CD4-positive, alpha-beta T cell treated with Interferon gamma for 1 hour (primary cell): ENCODE results near the gene KCNQ1OT1.

Source experiments
- DNase-seq: peaks from one replicate; pipeline ENCODE4 v3.0.0-alpha.2; 2020

The KCNQ1OT1 gene

DNA sequence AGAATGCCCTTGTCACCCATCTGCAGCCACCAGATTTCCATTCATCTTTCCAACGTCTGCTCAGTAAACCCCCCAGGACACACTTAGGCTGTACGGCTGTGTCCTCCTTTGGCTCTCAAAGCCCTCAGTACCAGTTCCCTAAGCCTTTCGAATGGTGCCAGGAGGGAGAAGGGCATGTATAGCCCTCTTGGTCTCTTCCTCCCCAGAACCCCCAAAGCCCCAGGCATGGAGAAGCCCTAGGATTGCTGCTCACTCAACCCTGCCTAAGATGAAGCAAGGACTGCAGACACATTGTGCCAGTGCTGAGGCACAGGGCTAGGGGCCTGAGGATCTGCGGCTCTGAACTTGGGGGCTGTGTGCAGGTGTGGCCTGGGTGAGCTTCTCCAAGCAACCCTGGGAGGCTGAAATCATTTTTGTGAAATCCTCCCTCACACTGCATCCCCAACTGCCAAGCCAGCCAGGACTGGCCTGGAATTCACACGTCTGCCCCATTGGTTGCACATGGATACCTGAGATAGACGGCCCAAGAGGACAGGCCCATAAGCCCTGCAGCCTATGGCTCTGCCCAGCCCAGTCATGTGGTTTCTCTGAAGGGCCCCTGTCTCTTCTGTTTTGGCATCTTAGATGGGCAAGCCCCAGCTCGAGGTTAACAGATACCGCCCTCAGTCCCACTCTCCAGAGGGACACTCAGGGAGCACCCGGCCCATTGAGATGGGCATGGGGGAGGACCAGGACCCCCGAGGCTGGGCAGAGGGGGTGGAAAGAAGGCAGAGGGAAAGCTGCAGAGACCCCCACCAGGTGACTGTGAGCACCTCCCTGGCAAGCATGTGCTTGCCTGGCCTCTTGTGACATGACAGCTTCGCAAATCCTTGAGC, 34.0 kb downstream of the KCNQ1OT1 start:
- no peak for DNase-seq

DNA sequence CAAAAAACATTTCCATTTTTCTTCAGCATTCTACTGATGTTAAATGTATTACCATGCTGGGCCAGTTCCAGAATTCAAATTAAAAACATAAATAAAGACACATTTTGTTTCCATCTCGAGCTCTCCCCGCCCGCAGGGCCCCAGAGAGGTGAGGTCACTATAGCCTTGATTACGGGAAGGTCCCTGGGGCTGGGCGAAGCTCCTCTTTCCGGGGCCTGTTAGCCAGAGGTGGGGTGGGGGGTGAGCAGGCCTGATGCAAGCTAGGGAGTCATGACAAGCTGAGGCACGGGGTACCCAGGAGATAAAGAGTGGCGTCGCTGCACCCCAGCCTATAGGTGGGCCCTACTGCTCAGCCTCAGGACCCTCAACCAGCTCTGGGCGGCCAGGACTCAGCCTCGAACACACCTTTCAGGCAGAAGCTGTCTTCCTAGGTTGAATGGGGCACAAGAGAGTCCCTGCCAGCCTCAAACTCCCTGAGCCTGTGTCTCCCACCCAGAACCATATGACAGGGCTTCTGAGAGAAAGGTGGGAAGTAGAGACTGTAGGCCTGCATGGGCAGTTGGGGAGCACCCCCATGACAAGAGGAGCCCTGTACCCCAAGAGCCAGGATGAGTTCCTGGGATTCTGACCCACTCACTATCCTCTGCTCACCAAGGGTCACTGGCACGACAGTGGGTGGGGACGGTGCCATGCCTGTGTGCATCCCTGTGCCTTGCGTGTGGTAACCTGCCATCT, 34.8 kb downstream of the KCNQ1OT1 start:
- no peak for DNase-seq

DNA sequence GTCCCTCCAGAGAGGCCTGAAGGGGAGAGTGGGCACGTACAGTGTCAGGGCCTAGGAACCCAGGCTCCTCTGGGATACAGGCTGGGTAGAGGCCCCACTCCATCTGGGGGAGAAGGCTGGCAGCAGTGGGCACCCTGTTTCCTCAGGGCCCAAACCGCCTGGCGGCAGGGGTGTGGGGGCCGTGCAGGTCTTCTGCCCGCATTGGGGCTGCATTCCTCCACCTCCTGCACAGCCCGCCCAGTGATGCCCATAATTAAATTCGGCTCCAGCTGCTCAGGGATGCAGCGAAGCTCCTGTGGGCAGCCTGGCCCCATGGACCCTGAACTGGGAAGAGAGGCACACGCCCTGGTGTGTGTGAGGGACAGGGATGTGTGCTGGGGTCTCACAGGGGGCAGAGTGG, 35.4 kb downstream of the KCNQ1OT1 start:
- no peak for DNase-seq

DNA sequence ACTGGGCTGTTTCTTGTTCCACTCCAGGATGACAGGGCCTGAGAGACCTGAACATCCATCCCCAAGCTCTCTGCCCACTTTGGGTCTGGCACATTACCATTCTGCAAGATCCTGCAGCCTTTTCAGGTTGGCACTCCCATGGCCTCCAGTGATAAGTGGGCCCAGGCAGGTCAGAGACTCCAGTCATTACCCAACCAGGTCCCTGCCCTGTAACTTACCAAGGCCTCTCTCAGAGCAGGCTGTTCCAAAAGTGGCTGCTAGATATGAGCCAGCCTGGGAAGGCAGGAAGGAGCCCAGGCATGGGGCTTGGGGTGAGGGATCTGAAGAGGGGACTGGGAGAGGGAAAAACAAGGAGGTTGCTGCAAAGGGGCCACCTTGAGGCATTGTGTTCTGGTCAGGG, 35.9 kb downstream of the KCNQ1OT1 start:
- DNase-seq = no peak

DNA sequence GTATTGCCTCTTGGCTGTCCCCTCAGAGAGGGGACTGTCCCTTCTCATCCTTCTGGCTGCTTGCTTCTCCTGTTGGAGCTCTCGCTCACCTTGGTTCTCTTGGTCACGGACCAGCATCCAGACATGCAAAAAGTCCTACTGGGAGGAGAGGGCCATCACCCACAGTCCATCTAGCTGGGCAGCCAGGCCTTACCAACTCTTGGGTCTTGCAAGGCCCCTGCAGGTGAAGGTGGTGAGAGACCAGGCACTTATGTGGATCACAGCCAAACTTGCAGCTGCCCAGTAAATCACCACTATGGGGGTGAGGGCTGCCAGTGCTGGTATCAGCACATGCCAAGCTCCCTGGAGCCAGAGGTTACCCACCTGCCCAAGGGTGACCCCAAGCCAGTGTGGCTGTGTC, 36.3 kb downstream of the KCNQ1OT1 start:
- DNase-seq = no peak

DNA sequence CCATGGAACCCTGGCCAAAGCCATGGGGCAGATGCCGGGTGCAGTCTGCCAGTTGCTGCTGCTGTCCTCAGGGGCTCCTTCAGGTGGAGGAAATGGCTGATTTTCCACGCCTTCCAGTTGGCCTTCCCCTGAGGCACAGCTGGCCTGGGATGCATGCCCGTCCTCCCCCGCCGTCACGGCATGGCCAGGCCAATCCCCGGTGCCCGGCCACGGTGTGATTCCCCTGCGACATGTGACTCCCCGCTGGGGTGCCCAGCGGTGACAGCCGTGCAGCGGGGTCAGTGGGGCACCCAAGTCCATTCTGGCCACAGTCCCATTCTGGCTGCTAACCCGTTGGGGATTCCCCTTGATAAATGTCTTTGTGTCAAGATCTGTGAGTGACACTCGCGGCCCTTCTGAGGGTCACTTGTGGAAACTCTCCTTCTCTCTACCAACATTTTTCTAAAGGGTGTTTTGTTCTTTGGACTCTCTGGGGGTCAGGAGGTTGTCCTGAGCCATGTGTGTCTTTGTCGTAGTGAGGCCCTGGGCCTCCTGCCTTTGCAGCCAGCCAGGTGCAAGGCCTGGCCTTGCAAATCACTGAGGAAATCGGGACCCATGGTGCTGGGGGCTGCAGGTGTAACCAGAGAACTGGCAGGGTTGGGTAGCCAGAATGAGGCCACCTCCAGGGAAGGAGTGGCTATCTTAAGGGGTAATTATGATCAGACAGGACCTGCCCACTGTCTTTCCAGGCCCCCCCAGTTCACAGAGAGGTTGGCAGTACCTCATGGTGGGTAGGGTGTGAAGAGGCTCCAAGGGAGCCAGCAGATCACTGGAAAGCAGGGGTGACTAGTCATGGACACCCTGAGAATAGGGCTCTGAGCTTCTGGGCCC, 37.1 kb downstream of the KCNQ1OT1 start:
- no peak for DNase-seq

DNA sequence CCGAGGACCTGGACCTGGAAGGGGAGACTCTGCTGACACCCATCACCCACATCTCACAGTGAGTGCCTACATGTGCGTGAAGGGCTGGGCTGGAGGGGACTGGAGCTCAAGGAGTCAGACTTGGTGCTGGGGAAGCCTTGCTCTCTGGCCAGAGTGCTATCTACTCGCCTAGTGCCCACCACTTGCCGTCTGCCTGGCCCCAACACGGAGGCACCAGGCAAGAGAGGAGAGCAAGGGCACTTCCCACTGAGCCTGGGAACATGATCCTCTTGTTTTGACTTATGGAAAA, 37.8 kb downstream of the KCNQ1OT1 start:
- no peak for DNase-seq

DNA sequence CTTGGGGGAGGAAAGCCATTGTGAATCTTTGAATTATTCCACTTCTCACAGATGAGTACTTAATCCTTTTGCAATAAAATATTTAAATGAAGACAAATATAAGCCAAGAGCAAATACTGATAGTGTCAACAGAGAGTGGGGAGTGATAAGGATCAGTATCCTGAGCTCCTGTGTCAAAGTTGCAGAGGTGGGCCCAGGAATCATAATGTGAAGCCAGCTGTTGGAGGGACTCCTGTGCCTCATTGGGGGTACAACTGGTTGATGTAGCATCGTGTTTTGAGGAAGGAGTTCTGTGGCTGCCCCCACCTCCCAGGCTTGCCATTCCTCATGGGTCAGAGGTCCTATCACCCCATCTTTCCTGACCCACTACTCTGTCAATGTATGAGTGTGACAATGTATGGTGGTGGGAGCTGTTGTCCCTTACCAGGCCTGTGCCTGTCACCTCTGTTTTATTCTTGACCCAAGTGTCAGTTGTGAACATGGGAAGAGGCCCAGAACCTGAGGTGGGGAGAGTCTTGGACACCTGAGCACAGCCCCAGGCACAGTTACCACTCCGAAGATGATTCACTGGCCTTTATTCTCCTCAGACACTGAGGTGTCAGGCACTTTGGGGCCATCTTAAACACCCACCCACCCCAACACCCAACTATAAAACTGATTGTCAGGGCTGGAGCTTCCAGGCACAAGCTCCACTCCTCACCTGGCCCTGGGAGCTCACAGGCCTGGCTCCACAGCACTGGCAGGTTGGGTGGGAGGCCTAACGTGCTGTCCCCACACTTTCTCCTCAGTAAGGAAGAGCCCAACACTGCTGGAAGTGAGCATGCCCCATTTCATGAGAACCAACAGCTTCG, 38.4 kb downstream of the KCNQ1OT1 start:
- DNase-seq = no peak

DNA sequence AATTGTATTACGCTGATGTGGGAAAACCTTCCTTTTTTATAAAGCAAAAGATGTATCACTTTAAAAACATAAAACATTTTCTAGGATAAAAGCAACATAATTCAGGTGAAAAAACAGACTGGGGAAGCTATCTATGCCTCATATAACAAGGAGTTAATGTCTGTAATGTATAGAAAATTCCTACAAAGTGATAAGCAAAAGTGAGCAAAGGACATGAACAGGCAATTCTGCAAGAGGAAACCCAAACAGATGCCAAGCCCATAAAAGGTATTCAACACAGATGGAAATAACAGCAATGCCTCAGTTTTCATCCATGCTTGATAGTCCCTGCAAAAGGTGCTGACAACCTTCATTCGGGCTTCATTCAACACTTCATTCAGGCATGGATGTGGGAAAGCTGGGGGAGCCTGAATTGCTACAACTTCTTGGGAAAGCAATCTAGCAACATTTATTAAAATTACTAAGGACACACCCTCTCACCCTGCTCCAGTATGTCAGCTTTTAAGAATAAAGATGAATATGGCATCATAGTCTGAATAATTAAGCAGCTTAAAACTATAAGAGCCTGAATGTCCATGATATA, 39.3 kb downstream of the KCNQ1OT1 start:
- DNase-seq = no peak

DNA sequence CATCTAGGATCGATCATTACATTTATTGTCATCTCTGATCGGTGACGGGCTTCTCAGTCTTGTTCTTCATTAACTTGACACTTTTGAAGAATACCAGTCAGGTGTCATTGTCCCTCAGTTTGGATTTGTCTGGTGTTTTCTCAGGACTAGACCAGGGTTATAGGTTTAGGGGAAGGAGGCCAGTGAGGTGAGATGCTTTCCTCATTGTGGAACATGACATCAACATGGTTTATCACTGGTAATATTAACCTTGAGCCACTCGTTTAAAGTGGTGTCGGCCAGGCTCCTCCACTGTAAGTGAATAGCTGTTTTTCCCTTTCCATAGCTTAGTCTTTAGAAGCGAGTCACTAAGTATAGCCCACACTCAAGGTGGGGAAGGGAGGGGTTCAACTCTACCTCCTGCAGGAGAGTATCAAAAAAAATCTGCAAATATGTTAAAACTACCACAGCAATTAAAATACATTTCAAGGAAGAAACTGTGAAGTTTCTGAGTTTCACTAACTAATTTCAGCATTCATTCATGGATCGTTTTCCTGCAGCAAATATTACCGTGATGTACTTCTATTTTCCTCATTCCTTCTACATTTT, 42.0 kb downstream of the KCNQ1OT1 start:
- no peak for DNase-seq

DNA sequence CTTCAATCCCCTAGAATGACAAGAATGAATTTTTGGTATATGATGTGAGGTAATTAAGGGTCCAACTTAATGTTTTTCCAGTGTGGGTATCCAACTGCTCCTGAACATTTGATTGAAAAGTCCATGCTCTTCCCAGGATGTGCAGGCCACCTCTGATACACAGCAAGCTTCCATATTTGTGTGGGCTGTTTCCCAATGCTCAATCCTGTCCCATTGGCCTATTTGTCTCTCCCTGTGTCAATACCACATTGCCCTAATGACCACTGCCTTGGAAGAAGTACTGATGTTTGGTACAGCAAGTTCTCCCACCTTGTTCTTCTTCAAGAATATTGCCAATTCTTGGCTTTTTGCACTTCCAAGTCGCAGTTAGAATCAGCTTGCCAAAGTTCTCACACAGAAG, 42.9 kb downstream of the KCNQ1OT1 start:
- DNase-seq = no peak

DNA sequence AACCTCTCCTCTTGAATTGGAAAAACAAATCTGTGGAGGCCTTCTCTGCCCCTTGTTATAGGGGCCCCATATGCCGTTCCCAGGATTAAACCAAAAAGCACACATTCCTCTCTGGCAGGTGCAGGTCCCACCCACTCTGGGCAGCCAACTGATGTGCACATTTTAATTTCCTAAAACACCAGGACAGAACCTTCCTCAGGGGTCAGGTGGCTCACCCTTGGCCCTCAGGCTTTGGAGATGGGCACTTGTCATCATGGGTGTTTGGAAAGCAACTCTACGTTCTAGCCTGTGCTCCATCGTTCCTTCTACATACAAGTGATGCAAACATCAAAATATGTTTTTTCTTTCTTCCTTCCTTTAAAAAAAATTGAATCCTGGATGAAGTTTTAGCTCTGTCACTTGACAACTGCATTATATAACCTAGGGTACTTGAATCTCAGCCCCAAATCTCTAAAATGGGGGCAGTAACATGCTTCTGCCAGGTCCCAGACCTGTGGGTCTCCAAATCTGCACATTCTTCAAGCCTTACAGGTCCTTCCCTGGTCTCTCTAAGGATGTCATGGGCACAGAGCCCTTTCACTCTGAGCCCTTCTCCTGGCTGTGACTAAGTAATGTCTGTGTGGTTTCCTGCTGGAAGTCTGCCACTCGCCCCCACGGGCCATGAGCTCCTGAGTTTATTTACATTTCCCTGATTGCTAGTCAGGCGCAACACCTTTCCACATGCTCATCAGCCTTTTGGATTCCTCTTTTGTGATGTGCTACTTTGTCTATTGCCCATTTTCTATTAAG, 43.8 kb downstream of the KCNQ1OT1 start:
- no peak for DNase-seq

DNA sequence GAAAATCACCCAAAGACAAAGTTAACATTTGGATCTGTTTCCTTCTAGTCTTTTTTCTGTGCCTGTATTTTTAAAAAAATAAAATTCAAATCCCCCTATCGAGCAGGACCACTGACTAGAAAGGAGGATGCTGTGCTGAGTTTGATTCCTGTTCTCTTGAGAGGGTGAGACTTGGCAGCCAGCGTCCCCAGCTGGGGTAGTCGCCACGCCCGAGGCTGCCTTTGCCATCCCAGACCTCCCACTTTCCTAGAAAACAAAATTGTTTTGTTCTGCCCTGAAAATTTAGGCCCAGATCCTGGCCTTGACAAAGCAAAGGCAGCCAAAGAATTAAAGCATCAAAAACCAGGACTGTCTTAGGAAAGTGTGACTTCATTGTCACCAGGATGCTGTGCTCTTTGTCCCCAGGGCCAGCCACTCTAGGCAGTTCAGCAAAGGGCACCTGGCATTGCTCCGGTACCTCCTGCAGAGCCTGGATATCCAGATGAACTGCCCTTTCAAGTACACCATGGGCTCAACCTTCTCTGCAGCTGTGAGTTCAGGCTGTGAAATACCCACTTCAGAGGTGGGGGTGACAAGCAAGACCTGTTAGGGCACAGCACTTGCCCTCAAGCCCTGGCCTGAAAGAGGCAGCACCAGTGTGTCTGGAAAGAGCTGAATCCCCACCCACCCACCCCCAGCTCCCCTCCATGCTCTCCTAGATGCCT, 44.6 kb downstream of the KCNQ1OT1 start:
- no peak for DNase-seq

DNA sequence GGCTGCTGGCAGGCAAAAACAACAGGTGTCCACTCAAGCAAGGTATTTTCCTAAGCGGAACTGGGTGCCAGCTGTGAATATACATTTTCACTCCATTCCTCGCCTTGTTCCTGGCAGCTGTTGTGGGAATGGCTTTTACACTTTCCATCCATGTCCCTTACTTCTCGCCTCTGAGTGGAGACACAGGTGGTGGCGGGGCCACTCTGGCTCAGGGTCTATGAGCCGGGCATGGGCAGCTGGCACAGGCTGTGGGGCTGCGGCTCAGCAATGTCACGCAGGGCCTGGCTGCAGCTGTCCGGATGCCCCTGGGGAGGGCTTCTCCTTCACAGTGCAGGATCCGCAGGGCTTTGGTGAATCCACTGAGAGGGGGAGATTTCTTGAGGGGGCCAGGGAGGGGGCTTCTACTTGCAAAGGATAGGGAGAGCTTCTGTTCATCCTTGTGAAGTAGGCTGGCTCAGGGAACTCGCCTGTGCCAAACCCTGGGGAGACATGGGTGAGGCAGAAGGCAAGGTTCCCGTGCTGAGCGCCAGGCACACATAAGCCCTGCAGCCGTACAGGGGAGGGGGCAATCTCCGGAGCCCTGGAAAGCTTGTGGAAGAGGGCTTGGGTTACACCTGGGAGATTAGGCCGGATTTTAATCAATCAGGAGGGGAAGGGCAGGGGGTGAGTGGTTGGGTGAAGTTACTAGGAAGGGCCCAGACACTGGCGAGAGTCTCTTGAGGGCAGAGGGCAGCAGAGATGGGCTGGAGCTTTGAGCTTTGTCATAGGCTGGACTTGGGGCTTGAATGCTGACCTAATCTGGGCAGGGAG, 45.7 kb downstream of the KCNQ1OT1 start:
- no peak for DNase-seq

DNA sequence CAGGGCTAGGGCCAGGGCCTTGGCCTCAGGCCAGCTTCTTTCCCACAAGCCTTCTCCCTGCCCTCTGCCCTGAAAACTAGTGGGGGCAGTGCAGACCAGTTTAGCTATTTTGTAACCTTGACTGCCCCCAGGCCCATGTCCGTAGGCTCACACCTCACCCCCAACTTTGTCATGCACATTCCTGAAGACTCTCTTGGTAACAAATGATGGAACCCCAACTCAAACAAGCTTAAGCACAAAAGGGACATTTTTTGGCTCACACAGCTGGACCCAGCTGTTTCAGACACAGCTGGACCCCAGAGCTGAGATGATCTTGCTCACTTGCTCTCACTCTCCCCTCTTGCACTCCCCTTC, 46.6 kb downstream of the KCNQ1OT1 start:
- DNase-seq = no peak

DNA sequence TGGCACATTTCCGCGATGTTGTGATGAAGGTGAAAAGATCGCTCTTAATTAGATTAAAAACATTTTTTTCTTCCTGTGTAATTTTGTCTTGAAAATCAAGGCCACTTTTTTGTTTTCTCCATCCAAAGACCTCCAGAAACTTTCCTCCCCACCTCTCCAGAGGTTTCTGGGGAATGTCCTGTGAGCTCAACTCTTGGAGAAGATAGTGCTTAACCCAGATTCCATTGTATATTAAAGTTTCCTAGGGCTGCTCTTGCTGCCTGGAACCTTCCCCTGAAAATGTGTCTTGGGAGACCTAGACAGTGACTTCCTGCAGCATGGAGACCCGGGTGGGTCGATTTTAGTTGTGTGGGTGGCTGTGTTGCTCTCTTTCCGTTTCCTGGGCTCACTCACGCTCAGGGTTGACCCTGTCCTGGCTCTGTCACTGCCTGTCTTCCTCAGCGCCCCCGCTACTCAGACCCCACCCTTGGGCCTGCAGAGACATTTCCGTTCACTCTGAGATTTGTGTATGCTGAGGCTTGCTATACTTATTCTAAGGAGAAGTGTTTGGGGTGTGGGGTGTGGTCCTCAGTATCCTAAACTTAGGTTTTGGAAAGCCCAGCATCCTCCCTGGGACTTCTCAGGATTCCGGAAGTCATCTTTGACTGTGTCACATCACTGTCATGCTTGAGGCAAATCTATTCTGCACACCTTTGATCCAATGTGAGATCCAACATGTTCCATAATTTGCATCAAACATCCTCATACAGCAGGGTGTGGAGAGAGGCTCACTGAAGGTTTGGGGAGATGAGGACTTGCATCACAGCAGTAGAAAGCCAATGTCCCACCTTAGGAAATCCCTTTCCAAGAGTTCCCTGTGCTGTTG, 47.2 kb downstream of the KCNQ1OT1 start:
- no peak for DNase-seq

DNA sequence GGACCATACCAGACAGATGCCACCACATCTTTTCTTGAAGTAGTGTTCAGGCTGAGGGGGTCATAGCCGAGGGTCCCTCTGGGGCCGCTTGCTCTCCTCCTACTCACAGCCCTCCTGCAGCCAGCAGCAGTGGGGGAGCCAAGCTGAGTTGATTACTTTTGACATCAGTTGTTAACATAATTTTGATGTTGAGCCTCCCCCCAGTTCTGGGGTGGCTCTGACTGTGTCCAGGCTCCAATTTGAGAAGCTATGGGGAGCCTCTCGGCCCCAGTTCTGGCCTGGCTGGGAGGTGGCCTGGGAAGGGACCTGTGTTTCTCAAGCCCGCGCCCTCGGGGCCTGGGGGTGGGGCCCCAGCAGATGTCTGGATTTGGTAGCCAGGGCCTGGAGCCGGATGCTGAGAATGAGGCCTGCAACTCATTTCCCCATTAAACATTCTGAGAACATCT, 47.9 kb downstream of the KCNQ1OT1 start:
- no peak for DNase-seq

DNA sequence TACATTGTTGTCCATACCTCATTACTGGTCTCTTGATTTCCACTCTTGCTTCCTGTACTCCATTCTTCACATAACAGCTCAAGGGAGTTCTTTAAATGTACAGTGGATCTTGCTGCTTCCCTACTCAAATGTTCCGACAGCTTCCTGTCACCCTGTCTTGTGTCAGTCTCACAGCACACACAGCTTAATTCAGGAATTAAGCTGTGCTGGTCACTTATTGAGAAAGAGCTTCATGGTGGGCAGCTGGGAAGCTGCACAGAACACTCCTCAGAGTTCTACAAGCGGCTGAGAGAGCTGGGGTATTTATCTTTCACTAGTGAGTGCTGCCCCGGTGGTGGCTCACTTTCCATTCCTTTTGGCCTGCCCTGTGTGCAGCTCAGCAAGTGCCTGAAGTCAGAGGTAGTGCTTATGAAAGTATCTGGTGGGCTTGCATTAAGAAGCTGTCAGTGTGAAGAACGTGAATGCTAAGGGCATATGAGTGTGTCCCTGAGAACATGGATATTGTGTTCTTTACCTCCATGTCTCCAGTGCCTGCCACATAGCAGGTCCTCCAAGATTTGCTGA, 48.7 kb downstream of the KCNQ1OT1 start:
- DNase-seq = no peak
